ENCODE measurements around the gene TAT. TPM values are rescaled to one million over a fixed set of nuclear protein-coding genes. Genes with fewer than 3 reads are reported as not detected.
"Not testable (repeated sequence)": the region's sequence is repeated elsewhere in the genome, so short reads cannot be mapped to it uniquely, and the experiment has no call there.

Gene TAT
- total RNA-seq, 1 donor from 2014 or later: 0.26 TPM

GRCh38 chr16:71584543-71585317 lies 7.8 kb upstream of the TAT start:
- DNase-seq (ENCODE audit: low spot score): no peak

GRCh38 chr16:71582553-71582848 lies 5.6 kb upstream of the TAT start:
- DNase-seq (ENCODE audit: low spot score): not testable (repeated sequence)

- no peak for DNase-seq (ENCODE audit: low spot score)
Measured at GRCh38 chr16:71574702-71575101, 2.2 kb downstream of the TAT start.

- no peak for DNase-seq (ENCODE audit: low spot score)
Measured at GRCh38 chr16:71573387-71574094, 3.4 kb downstream of the TAT start.

- no peak for DNase-seq (ENCODE audit: low spot score)
Measured at GRCh38 chr16:71572497-71573116, 4.3 kb downstream of the TAT start.

- no peak for DNase-seq (ENCODE audit: low spot score)
Measured at GRCh38 chr16:71570144-71570543, 6.7 kb downstream of the TAT start.

GRCh38 chr16:71569621-71570020 lies 7.3 kb downstream of the TAT start:
- no peak for DNase-seq (ENCODE audit: low spot score)

GRCh38 chr16:71568551-71568950 lies 8.3 kb downstream of the TAT start:
- DNase-seq (ENCODE audit: low spot score): no peak

- DNase-seq (ENCODE audit: low spot score): no peak
Measured at GRCh38 chr16:71567931-71568330, 9.0 kb downstream of the TAT start.

- DNase-seq (ENCODE audit: low spot score): no peak
Measured at GRCh38 chr16:71565812-71566700, 10.8 kb downstream of the TAT start.

GRCh38 chr16:71564335-71564967 lies 12.4 kb downstream of the TAT start:
- no peak for DNase-seq (ENCODE audit: low spot score)

- DNase-seq (ENCODE audit: low spot score): no peak
Measured at GRCh38 chr16:71562552-71562951, 14.3 kb downstream of the TAT start.

- not testable (repeated sequence) for DNase-seq (ENCODE audit: low spot score)
Measured at GRCh38 chr16:71561886-71562285, 15.0 kb downstream of the TAT start.

- no peak for DNase-seq (ENCODE audit: low spot score)
Measured at GRCh38 chr16:71559855-71560254, 17.0 kb downstream of the TAT start.

GRCh38 chr16:71557954-71558582 lies 18.8 kb downstream of the TAT start:
- no peak for DNase-seq (ENCODE audit: low spot score)

- no peak for DNase-seq (ENCODE audit: low spot score)
Measured at GRCh38 chr16:71557299-71557698, 19.6 kb downstream of the TAT start.

- DNase-seq (ENCODE audit: low spot score): no peak
Measured at GRCh38 chr16:71555230-71555891, 21.5 kb downstream of the TAT start.

- DNase-seq (ENCODE audit: low spot score): no peak
Measured at GRCh38 chr16:71552698-71553503, 24.0 kb downstream of the TAT start.

GRCh38 chr16:71547168-71547567 lies 29.7 kb downstream of the TAT start:
- no peak for DNase-seq (ENCODE audit: low spot score)

GRCh38 chr16:71542377-71542776 lies 34.5 kb downstream of the TAT start:
- DNase-seq (ENCODE audit: low spot score): no peak
